K562 (cell line): ENCODE results near the gene CDKN1B. TPM values are rescaled to one million over a fixed set of nuclear protein-coding genes. Genes with fewer than 3 reads are reported as not detected.

Experiments
- CXXC5 ChIP-seq: fragments of 250-450 bp; sonication (Bioruptor Pico); IDR thresholded peaks from 2 replicates; pipeline ENCODE4 v1.8.0; 2022; ENCODE audit warnings: inconsistent platforms, mild to moderate bottlenecking, moderate library complexity
- ESRRB ChIP-seq: fragments of 250-450 bp; sonication (Bioruptor Pico); IDR thresholded peaks from 2 replicates; pipeline ENCODE4 v1.5.0; 2020; ENCODE audit warnings: mild to moderate bottlenecking, moderate library complexity, borderline replicate concordance
- FOXK2 ChIP-seq, 2 experiments: fragments of 450-650 bp; IDR thresholded peaks in 1 of 2; conservative IDR thresholded peaks in 1 of 2; 2 replicates each; pipeline ENCODE4 v1.6.1; 2016; ENCODE audit warnings: low read depth in 2 of 2, mild to moderate bottlenecking in 1 of 2
- ILK ChIP-seq: fragments of 450-650 bp; IDR thresholded peaks from 2 replicates; pipeline ENCODE4 v1.6.1; 2016; ENCODE audit warnings: missing genetic modification characterization, low read depth, mild to moderate bottlenecking, missing compliant biosample characterization, moderate library complexity, borderline replicate concordance
- JUND ChIP-seq, 2 experiments: IDR thresholded peaks; 2 replicates in 1 of 2; 3 replicates in 1 of 2; pipeline ENCODE4 v1.6.1; 2011; ENCODE audit warnings: borderline replicate concordance in 2 of 2, low read depth in 2 of 2, low read length in 2 of 2, improper control_type of control experiment in 1 of 2, missing biosample characterization in 1 of 2, missing genetic modification characterization in 1 of 2, missing genetic modification reagents in 1 of 2
- RAD21 ChIP-seq, 2 experiments: fragments of 250-450 bp in 1 of 2; fragments of 450-650 bp in 1 of 2; sonication (Bioruptor Pico) in 1 of 2; formaldehyde crosslinking in 1 of 2; IDR thresholded peaks in 1 of 2; conservative IDR thresholded peaks in 1 of 2; 2 replicates each; pipeline versions ENCODE4 v1.4.0 to v1.8.0; 2020 to 2022; ENCODE audit warnings: mild to moderate bottlenecking in 2 of 2, moderate library complexity in 1 of 2
- RCOR1 ChIP-seq, 2 experiments: IDR thresholded peaks; 2 replicates each; pipeline ENCODE4 v1.6.1; 2012; ENCODE audit warnings: low read depth in 2 of 2, low read length in 2 of 2, borderline replicate concordance in 1 of 2, improper control_type of control experiment in 1 of 2
- ZNF280B ChIP-seq: fragments of 250-450 bp; sonication (Bioruptor Pico); IDR thresholded peaks from 2 replicates; pipeline ENCODE4 v1.5.1; 2021; ENCODE audit warnings: mild to moderate bottlenecking
- polyA plus RNA-seq, 8 experiments: library from polyadenylated mRNA; depleted of rRNA in 4 of 8; stranded (reverse) in 5 of 8; unstranded in 3 of 8; fragments of >200 nt; fragmentation: Nextera tagmentation in 2 of 8; fragmentation: Illumina TruSeq in 1 of 8; extraction: Ambion mirVana in 2 of 8; extraction: Trizol in 1 of 8; gene quantifications; 2 replicates each; pipeline versions ENCODE4 v1.2.1 to v1.2.3, GENCODE V29; 2011 to 2014; ENCODE audit warnings: inconsistent platforms in 1 of 8, missing spikeins in 1 of 8
- total RNA-seq, 7 experiments: library from RNA; depleted of rRNA in 6 of 7; stranded (reverse); fragments of >200 nt in 6 of 7; fragmentation: Illumina TruSeq in 2 of 7; extraction: Trizol in 2 of 7; gene quantifications; 2 replicates each; pipeline versions ENCODE4 v1.2.1 to v1.2.3, GENCODE V29; 2011 to 2021; ENCODE audit warnings: low replicate concordance in 1 of 7
- TF ChIP-seq, protein P1 (sequence below): fragments of 450-650 bp; IDR thresholded peaks from 2 replicates; pipeline ENCODE4 v1.6.1; 2016; ENCODE audit warnings: low read depth

The CDKN1B gene
- total and polyA plus RNA-seq, 9 of the 15 experiments (the other 6 are each of a cell fraction or from before 2014, with no cell fraction given), result 2.6 to 35.2 (median 15.5) TPM

DNA sequence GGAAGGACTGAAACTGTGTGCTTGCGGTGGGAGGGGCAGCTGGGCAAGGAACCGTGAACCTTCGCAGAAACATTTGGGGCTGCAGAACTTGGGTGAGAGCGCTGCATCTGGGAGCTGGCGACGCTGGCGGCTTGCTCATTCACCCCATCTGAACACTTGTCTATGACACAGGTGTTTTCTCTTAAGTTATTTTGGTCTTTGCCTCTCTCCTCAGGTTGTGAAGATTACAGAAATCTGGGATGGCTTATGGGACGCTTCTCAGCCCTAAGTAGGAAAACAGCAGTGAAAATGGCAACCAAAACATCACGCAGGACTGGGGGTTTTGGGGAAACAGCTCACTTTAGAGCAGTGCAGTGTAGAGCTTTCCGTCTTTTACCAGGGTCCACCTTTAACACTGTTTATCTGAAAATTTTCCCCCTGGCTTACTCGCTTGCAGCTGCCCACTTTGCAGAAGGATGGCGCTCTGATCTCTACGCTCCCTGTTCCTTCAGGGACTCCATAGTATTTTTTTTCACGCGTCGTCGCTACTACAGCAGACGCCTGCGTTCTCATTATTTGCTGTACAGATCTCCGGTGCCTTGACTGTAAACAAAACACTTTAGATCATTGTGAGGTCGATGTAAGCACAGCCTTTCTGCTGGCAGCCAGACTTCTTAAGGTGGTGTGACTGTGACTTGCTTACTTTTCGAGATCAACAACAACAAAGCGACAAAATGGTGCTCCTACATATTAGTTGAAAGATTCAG is 2.7 kb upstream of the CDKN1B start (continued):
- no peak for TF ChIP-seq ZNF280B
- TF ChIP-seq CXXC5, result 0 out of 2 replicates have a peak, but pooled peaks have one; percentile 21
- no peak for TF ChIP-seq JUND (IDR thresholded peaks at IDR 0.05; ENCODE audit: borderline replicate concordance, low read depth, low read length)
- TF ChIP-seq JUND (tag; IDR thresholded peaks at IDR 0.05; ENCODE audit: borderline replicate concordance, low read depth, low read length), result peak; percentile 23; the same call in 1 of the 3 replicates
- TF ChIP-seq RAD21 (CRISPR knock-in tag; conservative IDR thresholded peaks at IDR 0.05 in 1 of 2, IDR thresholded peaks at IDR 0.05 in 1 of 2), result 0 out of 4 replicates have a peak, but pooled peaks of 1 of the 2 experiments have one; percentile 16
- TF ChIP-seq FOXK2 (conservative IDR thresholded peaks at IDR 0.05 in 1 of 2, IDR thresholded peaks at IDR 0.05 in 1 of 2; ENCODE audit: low read depth in 2 of 2), result peak in 1 of 2 experiments; percentile 22; a peak in 1 of 4 replicates
- no peak for TF ChIP-seq RCOR1 (IDR thresholded peaks at IDR 0.05; ENCODE audit: borderline replicate concordance in 1 of 2, low read depth in 2 of 2, low read length in 2 of 2)
- TF ChIP-seq, protein P1, sequence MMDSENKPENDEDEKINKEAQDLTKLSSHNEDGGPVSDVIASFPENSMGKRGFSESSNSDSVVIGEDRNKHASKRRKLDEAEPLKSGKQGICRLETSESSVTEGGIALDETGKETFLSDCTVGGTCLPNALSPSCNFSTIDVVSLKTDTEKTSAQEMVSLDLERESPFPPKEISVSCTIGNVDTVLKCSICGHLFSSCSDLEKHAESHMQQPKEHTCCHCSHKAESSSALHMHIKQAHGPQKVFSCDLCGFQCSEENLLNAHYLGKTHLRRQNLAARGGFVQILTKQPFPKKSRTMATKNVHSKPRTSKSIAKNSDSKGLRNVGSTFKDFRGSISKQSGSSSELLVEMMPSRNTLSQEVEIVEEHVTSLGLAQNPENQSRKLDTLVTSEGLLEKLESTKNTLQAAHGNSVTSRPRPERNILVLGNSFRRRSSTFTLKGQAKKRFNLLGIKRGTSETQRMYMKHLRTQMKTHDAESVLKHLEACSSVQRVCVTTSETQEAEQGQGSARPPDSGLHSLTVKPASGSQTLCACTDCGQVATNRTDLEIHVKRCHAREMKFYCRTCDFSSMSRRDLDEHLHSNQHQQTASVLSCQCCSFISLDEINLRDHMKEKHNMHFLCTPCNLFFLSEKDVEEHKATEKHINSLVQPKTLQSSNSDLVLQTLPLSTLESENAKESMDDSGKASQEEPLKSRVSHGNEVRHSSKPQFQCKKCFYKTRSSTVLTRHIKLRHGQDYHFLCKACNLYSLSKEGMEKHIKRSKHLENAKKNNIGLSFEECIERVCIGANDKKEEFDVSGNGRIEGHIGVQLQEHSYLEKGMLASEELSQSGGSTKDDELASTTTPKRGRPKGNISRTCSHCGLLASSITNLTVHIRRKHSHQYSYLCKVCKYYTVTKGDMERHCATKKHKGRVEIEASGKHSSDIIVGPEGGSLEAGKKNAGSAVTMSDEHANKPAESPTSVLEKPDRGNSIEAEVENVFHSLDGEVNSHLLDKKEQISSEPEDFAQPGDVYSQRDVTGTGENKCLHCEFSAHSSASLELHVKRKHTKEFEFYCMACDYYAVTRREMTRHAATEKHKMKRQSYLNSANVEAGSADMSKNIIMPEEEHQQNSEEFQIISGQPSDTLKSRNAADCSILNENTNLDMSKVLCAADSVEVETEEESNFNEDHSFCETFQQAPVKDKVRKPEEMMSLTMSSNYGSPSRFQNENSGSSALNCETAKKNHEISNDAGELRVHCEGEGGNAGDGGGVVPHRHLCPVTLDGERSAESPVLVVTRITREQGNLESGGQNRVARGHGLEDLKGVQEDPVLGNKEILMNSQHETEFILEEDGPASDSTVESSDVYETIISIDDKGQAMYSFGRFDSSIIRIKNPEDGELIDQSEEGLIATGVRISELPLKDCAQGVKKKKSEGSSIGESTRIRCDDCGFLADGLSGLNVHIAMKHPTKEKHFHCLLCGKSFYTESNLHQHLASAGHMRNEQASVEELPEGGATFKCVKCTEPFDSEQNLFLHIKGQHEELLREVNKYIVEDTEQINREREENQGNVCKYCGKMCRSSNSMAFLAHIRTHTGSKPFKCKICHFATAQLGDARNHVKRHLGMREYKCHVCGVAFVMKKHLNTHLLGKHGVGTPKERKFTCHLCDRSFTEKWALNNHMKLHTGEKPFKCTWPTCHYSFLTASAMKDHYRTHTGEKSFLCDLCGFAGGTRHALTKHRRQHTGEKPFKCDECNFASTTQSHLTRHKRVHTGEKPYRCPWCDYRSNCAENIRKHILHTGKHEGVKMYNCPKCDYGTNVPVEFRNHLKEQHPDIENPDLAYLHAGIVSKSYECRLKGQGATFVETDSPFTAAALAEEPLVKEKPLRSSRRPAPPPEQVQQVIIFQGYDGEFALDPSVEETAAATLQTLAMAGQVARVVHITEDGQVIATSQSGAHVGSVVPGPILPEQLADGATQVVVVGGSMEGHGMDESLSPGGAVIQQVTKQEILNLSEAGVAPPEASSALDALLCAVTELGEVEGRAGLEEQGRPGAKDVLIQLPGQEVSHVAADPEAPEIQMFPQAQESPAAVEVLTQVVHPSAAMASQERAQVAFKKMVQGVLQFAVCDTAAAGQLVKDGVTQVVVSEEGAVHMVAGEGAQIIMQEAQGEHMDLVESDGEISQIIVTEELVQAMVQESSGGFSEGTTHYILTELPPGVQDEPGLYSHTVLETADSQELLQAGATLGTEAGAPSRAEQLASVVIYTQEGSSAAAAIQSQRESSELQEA, result peak; percentile 66
- TF ChIP-seq ILK, result no peak
- TF ChIP-seq ESRRB (CRISPR knock-in tag), result no peak
